GOT3 (cell line): ENCODE data around the gene COX6B2.

Source experiments
- DNase-seq: peaks from one replicate; lab custom pipeline; 2025; ENCODE audit warnings: mixed read lengths; lab: John Stamatoyannopoulos, UW

The COX6B2 gene

GRCh38 chr19:55312621-55313512, 41.7 kb downstream of the COX6B2 start:
- DNase-seq = no peak

GRCh38 chr19:55311797-55312196, 42.7 kb downstream of the COX6B2 start:
- no peak for DNase-seq

- DNase-seq = no peak
These were observed 43.1 kb downstream of the COX6B2 start for GRCh38 chr19:55311397-55311796.

- no peak for DNase-seq
These were observed 44.0 kb downstream of the COX6B2 start for GRCh38 chr19:55310498-55310897.

- DNase-seq = no peak
These were observed 45.1 kb downstream of the COX6B2 start for GRCh38 chr19:55309448-55309847.

GRCh38 chr19:55308281-55308680, 46.2 kb downstream of the COX6B2 start:
- DNase-seq = no peak

GRCh38 chr19:55306712-55307111, 47.8 kb downstream of the COX6B2 start:
- DNase-seq = no peak

- no peak for DNase-seq
These were observed 48.4 kb downstream of the COX6B2 start for GRCh38 chr19:55305983-55306562.

- DNase-seq = no peak
These were observed 49.0 kb downstream of the COX6B2 start for GRCh38 chr19:55305491-55305890.

GRCh38 chr19:55304980-55305379, 49.5 kb downstream of the COX6B2 start:
- no peak for DNase-seq

GRCh38 chr19:55304279-55304978, 50.1 kb downstream of the COX6B2 start:
- no peak for DNase-seq

- no peak for DNase-seq
These were observed 51.0 kb downstream of the COX6B2 start for GRCh38 chr19:55303477-55303876.

- DNase-seq = no peak
These were observed 52.2 kb downstream of the COX6B2 start for GRCh38 chr19:55302318-55302703.

GRCh38 chr19:55301459-55302317, 52.8 kb downstream of the COX6B2 start:
- peak; percentile 51 for DNase-seq

GRCh38 chr19:55300886-55301458, 53.5 kb downstream of the COX6B2 start:
- no peak for DNase-seq

GRCh38 chr19:55299991-55300390, 54.5 kb downstream of the COX6B2 start:
- DNase-seq = no peak
